Mammary epithelial cell (primary cell): Measurements from ENCODE around the gene TTC28.

Experiments
- EZH2 ChIP-seq: IDR thresholded peaks from 2 replicates; pipeline ENCODE4 v1.6.1; 2012; ENCODE audit warnings: low read length, inconsistent platforms, borderline replicate concordance
- TF ChIP-seq, protein P1 (sequence below), 2 donors: IDR thresholded peaks in 1 of 2; conservative IDR thresholded peaks in 1 of 2; 2 replicates each; pipeline ENCODE4 v1.5.1; 2011 to 2012; ENCODE audit warnings: inconsistent platforms in 2 of 2, low read length in 2 of 2, mild to moderate bottlenecking in 2 of 2, control low read depth in 1 of 2, low read depth in 1 of 2; ENCODE audit not compliant: insufficient read depth in 1 of 2; ENCODE audit errors: extremely low read depth in 1 of 2

DNA sequence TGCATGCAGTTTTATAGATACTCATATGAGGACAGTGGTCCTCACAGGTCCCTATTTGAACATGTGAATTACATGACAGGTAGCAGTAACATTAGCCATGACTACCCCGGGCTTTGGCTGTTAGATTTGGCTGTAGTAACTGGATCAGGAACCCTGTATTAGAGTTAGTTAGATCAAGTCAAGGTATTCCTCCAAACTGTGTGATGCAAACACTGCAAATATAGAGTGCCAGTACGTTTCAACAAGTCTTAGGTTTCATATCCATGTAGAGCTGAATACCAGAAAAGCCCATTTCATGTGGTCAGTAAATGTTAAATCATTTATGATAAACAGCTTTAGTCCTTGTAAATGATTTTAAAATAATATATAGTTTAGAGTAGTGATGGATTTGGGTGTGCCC is 731.1 kb downstream of the TTC28 start:
- no peak for TF ChIP-seq EZH2
- TF ChIP-seq, protein P1, sequence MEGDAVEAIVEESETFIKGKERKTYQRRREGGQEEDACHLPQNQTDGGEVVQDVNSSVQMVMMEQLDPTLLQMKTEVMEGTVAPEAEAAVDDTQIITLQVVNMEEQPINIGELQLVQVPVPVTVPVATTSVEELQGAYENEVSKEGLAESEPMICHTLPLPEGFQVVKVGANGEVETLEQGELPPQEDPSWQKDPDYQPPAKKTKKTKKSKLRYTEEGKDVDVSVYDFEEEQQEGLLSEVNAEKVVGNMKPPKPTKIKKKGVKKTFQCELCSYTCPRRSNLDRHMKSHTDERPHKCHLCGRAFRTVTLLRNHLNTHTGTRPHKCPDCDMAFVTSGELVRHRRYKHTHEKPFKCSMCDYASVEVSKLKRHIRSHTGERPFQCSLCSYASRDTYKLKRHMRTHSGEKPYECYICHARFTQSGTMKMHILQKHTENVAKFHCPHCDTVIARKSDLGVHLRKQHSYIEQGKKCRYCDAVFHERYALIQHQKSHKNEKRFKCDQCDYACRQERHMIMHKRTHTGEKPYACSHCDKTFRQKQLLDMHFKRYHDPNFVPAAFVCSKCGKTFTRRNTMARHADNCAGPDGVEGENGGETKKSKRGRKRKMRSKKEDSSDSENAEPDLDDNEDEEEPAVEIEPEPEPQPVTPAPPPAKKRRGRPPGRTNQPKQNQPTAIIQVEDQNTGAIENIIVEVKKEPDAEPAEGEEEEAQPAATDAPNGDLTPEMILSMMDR (conservative IDR thresholded peaks at IDR 0.05 in 1 of 2, IDR thresholded peaks at IDR 0.05 in 1 of 2; ENCODE audit: extremely low read depth in 1 of 2, insufficient read depth in 1 of 2, low read depth in 1 of 2, low read length in 2 of 2), result no peak
